LNCaP clone FGC (cell line): ENCODE data around the gene ELMO1.
"Not testable (repeated sequence)": the region's sequence is repeated elsewhere in the genome, so short reads cannot be mapped to it uniquely, and the experiment has no call there.

Experiments
- DNase-seq: peaks from one replicate; pipeline ENCODE4 v3.0.0-alpha.2; 2011; ENCODE audit warnings: low read depth
- H3K4me3 ChIP-seq: 2 replicates; pipeline ENCODE4 v1.5.1; 2011; ENCODE audit warnings: mild to moderate bottlenecking, low read depth, low read length, control low read depth
- TF ChIP-seq, protein P1 (sequence below): IDR thresholded peaks from 2 replicates; pipeline ENCODE4 v1.5.1; 2012; ENCODE audit warnings: mild to moderate bottlenecking; ENCODE audit not compliant: control insufficient read depth, insufficient read depth; ENCODE audit errors: extremely low read depth

The ELMO1 gene

DNA sequence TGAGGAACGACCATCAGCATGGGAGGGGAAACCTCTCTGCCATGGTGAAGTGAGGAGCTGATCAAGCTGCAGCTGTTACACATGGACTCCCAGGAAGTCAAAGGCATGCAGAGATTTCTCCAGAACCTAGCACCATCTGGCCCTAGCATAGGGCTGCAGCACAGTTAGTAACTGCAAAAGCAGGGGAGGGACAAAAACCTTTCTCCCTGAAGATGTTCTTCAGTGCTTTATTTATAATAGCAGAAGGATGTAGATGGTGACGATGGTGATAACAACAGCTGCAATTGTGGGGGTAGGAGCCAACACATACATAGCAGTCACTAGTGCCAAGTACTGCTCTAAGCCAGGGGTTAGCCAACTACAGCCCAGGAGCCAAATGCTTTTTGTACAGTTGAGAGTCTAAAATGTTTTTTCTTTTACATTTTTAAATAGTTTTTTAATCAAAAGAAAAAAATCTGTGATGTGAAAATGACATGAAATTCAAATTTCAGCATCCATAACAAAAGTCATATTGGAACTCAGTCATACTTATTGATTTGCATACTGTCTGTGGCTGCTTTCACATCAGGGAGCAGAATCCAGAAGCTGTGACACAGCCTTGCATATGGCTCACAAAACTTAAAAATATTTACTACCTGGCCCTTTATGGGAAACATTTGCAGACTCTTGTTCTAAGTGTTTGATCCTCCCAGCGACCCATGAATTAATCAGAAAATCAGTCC lies 299.5 kb downstream of the ELMO1 start:
- TF ChIP-seq, protein P1, sequence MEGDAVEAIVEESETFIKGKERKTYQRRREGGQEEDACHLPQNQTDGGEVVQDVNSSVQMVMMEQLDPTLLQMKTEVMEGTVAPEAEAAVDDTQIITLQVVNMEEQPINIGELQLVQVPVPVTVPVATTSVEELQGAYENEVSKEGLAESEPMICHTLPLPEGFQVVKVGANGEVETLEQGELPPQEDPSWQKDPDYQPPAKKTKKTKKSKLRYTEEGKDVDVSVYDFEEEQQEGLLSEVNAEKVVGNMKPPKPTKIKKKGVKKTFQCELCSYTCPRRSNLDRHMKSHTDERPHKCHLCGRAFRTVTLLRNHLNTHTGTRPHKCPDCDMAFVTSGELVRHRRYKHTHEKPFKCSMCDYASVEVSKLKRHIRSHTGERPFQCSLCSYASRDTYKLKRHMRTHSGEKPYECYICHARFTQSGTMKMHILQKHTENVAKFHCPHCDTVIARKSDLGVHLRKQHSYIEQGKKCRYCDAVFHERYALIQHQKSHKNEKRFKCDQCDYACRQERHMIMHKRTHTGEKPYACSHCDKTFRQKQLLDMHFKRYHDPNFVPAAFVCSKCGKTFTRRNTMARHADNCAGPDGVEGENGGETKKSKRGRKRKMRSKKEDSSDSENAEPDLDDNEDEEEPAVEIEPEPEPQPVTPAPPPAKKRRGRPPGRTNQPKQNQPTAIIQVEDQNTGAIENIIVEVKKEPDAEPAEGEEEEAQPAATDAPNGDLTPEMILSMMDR = no peak
- H3K4me3 ChIP-seq = no peak overlapping the region
- DNase-seq = no peak

DNA sequence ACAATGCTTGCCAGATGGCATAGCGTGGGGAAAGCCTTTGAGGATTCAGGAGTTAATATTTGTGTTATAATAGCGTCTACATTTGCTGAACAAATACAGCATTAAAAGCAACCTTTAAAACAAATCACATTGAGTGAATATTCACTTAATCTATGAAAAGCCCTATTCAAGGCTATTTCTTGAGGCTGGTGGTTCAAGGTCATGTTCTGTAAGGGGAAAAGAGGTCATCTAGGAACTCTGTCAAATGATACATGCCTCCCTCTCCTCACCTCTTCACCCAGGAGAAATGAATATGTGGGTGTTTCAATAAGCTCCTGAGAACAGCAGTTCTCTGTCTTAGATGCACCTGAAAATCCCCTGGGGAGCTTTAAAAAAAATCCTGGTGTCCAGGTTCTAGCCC lies 303.0 kb downstream of the ELMO1 start:
- no peak for DNase-seq
- no peak overlapping the region for H3K4me3 ChIP-seq
- TF ChIP-seq, protein P1 = no peak

DNA sequence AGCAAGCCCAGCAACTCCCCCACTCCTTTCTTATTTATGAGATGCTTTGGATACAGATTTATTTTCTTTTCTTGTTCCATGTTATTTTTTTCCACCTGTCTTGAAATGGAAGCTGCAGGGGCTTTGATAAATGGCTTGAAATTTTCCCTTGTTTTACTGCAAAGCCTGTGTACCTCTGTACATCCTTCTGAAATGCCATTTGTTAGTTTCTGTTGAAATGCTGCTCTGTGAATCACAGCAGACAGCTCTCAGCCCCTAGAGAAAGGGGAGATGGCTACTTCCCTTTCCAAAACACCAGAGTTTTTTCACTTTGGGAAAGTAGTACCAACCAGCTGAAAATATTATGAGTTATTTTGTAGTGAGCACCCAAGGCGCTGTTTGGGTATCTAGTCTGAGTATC lies 304.2 kb downstream of the ELMO1 start:
- DNase-seq = no peak
- TF ChIP-seq, protein P1 = no peak
- H3K4me3 ChIP-seq = no peak overlapping the region

DNA sequence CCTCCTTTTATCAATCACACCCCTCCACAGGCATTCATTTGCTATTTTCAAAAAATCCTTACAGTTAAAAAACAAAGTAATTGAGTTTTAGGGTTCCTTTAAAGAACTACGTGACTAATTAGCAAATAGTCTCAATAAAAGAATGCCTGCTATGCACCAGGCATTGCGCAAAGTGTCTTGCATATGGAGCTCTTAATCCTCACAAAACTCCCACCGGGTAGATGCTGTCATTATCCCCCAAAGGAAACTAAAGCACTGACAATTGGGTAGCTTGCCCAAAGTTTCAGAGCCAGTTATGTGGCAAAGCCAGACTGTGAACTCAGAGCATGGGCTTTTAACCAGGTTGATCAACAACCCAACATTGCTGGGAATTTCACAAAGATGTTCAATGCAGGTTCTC lies 305.7 kb downstream of the ELMO1 start:
- TF ChIP-seq, protein P1 = no peak
- H3K4me3 ChIP-seq = no peak overlapping the region
- DNase-seq = no peak

DNA sequence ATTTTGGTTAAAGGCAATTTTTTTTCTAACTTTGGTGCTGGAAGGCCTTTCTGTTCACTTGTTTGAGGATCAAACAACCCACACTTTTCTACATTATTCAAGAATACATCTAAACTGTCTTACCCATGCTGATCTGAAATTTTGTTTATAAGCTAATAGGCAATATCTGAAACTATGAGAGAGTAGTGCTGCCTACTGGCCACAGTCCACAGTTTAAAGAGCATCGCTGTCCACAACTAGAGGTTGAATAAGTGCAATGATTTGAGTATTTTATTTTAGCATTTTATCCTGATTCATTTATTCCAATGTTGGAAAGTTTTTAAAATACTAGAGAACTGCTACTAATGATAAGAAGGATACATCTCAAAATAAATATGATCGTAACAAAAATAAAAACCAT lies 306.9 kb downstream of the ELMO1 start:
- TF ChIP-seq, protein P1 = peak; percentile 38; the same call in 1 of the 2 replicates
- no peak overlapping the region for H3K4me3 ChIP-seq
- DNase-seq = no peak

DNA sequence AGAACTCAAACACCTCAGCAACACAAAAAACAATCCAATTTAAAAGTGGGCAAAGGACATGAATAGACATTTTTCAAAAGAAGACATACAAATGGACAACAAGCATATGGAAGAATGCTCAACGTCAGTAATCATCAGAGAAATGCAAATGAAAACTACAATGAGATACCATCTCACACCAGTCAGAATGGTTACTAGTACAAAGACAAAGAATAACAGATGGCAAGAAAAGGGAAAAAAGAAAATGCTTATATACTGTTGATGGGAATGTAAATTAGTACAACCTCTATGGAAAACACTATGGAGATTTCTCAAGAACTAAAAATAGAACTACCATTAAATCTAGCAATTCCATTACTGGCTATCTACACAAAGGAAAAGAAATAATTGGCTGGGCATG lies 314.8 kb downstream of the ELMO1 start:
- H3K4me3 ChIP-seq, DNase-seq: not testable (repeated sequence)

DNA sequence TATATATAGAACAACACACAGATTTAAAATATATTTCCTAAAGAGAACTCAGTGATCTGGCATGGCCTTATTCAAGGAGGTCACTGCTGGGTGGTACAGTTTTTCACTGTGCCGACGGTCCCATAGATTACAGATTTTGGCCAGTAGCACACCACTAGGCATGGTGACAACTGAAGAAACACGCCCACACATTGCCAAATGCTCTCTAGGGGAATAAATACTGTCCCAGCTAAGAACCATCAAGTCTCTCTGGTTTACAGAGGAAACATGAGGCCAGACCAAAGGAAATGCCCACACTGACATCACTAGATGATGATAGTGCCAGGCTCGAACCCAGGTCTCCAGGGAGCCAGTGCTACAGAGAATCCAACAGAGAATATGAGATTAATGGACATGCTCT lies 316.8 kb downstream of the ELMO1 start:
- H3K4me3 ChIP-seq = no peak overlapping the region
- TF ChIP-seq, protein P1 = no peak
- DNase-seq = no peak
